Upper lobe of left lung (tissue), 4 donors: ENCODE results near the gene ERCC8.

Experiments
- EP300 ChIP-seq, 4 donors: sonication (generic); formaldehyde crosslinking; IDR thresholded peaks; one replicate each; pipeline ENCODE4 v1.5.1; 2017; ENCODE audit warnings: antibody characterized with exemption in 4 of 4, control low read depth in 2 of 4
- POLR2A ChIP-seq, 4 donors: fragments of 450-650 bp; IDR thresholded peaks; one replicate each; pipeline ENCODE4 v1.5.1; 2016 to 2017; ENCODE audit warnings: antibody characterized with exemption in 4 of 4, mild to moderate bottlenecking in 2 of 4
- TF ChIP-seq, protein P1 (sequence below), 6 experiments: fragments of 450-650 bp in 4 of 6; fragments of 200-600 bp in 2 of 6; sonication (generic) in 2 of 6; IDR thresholded peaks; one replicate each; pipeline ENCODE4 v1.5.1; 2016 to 2019; ENCODE audit warnings: antibody characterized with exemption in 6 of 6

DNA sequence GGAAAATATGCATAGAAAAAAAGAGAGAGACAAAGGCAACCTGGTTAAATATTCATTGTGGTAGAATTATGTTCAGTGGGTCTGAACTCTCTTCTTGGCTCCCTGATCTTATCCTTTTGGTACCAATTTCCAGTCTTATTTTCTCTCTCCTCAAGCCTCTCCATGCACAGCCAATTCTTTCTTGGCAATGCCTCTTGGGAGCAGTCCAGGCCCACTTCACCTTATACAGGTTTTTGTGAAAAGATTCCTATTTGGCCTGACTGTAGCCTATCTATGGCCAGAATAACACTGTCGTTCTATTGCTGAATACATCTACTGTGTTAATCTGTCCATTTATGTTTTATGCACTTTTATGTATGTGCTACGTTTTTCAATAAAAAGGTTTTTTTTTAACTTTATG is 103.5 kb downstream of the ERCC8 start:
- TF ChIP-seq, protein P1, sequence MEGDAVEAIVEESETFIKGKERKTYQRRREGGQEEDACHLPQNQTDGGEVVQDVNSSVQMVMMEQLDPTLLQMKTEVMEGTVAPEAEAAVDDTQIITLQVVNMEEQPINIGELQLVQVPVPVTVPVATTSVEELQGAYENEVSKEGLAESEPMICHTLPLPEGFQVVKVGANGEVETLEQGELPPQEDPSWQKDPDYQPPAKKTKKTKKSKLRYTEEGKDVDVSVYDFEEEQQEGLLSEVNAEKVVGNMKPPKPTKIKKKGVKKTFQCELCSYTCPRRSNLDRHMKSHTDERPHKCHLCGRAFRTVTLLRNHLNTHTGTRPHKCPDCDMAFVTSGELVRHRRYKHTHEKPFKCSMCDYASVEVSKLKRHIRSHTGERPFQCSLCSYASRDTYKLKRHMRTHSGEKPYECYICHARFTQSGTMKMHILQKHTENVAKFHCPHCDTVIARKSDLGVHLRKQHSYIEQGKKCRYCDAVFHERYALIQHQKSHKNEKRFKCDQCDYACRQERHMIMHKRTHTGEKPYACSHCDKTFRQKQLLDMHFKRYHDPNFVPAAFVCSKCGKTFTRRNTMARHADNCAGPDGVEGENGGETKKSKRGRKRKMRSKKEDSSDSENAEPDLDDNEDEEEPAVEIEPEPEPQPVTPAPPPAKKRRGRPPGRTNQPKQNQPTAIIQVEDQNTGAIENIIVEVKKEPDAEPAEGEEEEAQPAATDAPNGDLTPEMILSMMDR (IDR thresholded peaks at IDR 0.05): no peak
- TF ChIP-seq POLR2A (IDR thresholded peaks at IDR 0.05) (no peak), EP300 (IDR thresholded peaks at IDR 0.05) (no peak)
